HuH-7.5 (cell line): ENCODE measurements around the gene CYP39A1.

Experiments used
- DNase-seq: peaks from one replicate; pipeline ENCODE4 v3.0.0; 2011; ENCODE audit warnings: low spot score

CYP39A1 gene

DNA sequence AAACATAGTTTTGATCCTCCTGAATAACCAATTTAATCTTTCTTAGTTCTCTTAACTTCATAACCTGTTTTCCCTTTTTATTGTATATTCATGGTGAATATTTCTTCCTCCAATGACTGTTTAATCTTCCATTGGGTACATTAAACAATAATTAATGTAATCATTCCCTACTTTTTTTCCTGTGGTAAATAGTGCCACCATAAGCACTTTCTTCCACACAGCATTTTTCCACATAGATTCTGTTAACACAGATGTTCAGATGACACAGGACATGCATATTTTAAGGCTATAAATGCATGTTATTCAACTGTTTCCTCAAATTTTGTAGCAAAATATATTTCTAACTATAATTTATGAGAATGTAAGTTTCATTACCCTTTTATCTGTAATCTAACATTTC is 61.9 kb downstream of the CYP39A1 start:
- no peak for DNase-seq

- no peak for DNase-seq
These were observed 65.7 kb downstream of the CYP39A1 start for GRCh38 chr6:46586906-46587305.

DNA sequence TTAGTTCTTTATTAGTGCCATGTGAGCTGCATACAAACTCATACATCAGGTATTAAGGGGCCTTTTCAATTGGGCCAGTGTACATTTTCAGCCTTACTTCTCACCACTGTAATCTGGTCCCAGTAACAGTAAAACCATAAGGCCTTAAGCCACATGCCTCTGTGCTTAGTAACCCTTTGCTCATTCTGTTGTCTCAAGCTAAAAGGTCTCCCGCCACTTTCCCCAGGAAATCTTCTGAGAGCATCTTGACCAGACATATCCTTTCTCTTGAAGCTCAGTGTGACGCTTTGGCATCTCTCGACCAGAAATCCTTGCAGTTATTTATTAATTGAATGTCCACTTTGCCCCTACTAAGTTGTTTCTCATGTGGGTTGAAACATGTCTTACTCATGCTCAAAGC is 68.0 kb downstream of the CYP39A1 start:
- no peak for DNase-seq

DNA sequence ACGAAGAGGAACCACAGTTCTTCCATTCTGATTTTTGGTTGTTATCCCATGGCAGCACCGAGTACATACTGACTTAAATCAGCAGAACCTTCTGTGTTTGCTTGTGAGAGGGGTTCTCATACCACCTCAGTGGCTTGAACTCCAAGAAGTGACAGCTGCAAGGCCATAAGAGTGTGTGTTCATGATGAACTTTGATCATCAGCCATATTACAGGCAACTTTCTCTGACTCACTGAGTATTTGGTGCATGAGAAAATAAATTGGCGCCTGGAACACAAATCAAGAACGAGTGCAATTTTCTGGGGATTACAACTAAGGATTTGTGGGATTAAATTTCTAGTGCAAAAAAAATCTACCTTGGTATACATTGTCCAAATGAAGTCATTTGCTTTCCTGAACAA is 68.9 kb downstream of the CYP39A1 start:
- DNase-seq = no peak

GRCh38 chr6:46583081-46583480 is 69.5 kb downstream of the CYP39A1 start:
- DNase-seq = no peak

- no peak for DNase-seq
These were observed 71.0 kb downstream of the CYP39A1 start for GRCh38 chr6:46581459-46582177.

GRCh38 chr6:46575530-46575929 is 77.1 kb downstream of the CYP39A1 start:
- no peak for DNase-seq

DNA sequence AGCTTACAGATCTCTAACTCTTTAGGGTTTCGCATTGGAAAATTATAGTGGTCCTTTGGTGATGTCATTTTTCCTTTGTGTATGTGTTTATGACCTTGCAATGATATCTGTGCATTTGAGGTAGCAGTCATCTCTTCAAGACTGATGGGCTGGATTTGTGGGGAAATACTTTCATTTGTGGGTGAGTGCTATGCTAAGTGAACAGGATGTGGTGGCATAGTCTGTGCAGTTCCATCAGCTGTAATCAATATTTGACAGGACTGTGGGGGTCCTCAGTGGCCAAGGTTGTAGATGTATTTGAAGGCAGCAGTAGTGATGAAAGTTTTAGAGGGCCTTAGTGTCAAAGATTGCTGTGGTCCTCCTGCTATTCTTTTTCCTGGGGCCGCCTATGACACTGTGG is 79.5 kb downstream of the CYP39A1 start:
- no peak for DNase-seq

DNA sequence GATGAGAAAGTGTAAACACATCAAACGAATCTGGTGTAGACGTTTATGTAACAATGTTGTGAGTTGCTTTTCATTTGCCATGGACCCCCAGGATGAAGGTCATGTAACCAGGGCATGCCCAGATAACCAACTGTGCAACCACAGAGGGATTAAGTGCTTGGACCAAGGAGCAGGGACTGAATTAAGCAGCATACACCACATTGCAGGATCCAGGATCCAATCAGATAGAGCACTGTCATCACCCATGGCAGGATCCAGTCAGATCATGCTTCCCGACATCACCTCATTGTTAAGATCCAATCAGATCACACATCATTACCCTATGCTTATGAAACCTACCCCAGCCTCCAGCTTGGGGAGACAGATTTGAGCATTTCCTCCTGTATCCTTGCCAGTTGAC is 87.1 kb downstream of the CYP39A1 start:
- DNase-seq = no peak

- no peak for DNase-seq
These were observed 88.7 kb downstream of the CYP39A1 start for GRCh38 chr6:46563924-46564323.

- DNase-seq = no peak
These were observed 96.6 kb downstream of the CYP39A1 start for GRCh38 chr6:46556053-46556452.

DNA sequence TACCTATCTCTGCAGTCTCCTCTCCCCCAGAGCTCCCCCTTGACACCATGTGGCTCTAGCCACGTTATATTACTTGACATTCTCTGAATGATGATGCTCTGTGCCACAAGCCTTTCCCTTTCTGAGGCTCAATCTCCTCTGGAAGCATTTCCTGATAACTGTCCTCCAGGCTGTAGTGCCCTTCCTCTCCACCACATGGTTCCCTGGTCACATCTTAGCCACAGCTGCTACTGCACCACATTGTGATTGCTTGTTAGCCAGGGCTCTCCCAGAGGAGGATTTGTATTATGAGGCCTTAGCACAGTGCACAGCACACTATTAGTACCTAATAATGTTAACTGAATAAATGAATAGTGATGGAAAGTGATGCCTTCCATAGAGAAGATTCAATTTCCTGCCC is 97.5 kb downstream of the CYP39A1 start:
- no peak for DNase-seq

GRCh38 chr6:46549155-46549554 is 103.5 kb downstream of the CYP39A1 start:
- no peak for DNase-seq

GRCh38 chr6:46541556-46541955 is 111.1 kb downstream of the CYP39A1 start:
- no peak for DNase-seq

DNA sequence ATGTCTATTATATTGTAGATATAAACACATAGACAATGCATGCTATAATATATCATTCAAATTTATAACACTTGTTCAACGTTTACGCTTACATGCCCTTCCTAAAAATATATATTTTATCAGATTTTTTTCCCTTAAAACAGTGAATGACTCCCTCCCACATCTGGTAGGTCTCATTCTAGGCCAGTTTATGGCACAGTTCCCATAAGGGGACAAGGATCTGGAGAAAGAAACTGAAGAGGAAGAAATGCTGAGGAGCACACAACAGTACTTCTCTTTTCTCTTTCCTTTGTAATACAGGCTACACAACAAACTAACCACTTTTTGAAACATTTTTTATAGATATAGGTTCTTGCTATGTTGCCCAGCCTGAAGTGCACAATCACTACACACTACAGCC is 112.8 kb downstream of the CYP39A1 start:
- no peak for DNase-seq

GRCh38 chr6:46538800-46539480 is 113.7 kb downstream of the CYP39A1 start:
- DNase-seq = no peak

GRCh38 chr6:46530896-46531295 is 121.7 kb downstream of the CYP39A1 start:
- no peak for DNase-seq

GRCh38 chr6:46528961-46529750 is 123.5 kb downstream of the CYP39A1 start:
- DNase-seq = no peak

- no peak for DNase-seq
These were observed 126.0 kb downstream of the CYP39A1 start for GRCh38 chr6:46526607-46527006.

DNA sequence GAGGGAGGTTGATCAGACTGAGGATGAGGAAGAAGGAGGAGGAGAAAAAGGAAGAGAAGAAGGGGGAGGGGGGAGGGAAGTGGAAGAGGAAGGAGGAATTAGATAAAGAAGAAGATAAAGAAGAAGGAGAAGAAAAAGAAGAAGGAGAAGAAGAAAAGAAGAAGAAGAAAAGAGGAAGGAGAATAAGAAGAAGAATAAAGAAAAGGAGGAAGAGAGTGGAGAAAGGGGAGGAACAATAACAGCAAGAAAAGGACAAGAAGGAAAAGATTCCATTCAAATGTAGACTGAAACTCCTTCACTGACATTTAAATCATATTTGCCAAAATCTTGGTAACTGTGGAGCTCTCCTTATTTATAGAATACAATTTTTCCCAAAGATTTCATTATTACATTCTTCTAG is 127.0 kb downstream of the CYP39A1 start:
- DNase-seq = no peak

DNA sequence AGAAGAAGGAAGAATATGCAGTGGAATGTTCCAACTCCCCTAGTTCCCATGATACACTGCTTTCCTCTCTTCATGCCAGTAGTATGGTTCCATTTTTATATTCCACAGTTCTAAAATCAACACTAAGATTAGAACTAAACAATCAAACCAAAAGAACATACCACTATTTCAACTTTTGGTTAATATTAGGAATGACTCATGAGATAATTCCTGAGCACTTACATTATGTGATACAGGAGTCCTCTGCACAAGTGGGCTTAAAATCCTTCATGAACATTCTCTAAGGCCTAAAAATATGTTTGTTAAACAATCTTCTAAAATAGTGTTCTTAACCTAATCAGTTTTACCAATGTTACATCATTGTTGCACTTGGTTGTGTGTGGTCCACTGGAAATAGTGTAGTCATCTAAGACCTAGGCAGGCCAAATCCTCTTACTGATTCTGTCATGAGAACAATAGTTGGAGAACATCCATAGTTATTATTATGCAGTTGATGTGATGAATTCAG is 131.1 kb downstream of the CYP39A1 start:
- DNase-seq = no peak

- DNase-seq = no peak
These were observed 135.4 kb downstream of the CYP39A1 start for GRCh38 chr6:46517202-46517601.

- no peak for DNase-seq
These were observed 139.1 kb downstream of the CYP39A1 start for GRCh38 chr6:46513533-46513932.
